Lower lobe of right lung (tissue), 2 donors: ENCODE data around the gene EGFL8. TPM values are rescaled to one million over a fixed set of nuclear protein-coding genes. Genes with fewer than 3 reads are reported as not detected.

Source experiments
- ATAC-seq, 2 donors: fragments of 200-7000 bp; cut with Tn5 transposase; one replicate each; pipeline ENCODE4 v1.9.1; 2020 to 2022; ENCODE audit warnings: mild to moderate bottlenecking in 2 of 2, moderate library complexity in 2 of 2
- DNase-seq: peaks from one replicate; pipeline ENCODE4 v3.0.0-alpha.2; 2020
- H3K27ac ChIP-seq: fragments of 200-600 bp; one replicate; pipeline ENCODE4 v1.8.0; 2022
- H3K27me3 ChIP-seq: fragments of 200-600 bp; one replicate; pipeline ENCODE4 v1.8.0; 2022; ENCODE audit warnings: low read depth
- H3K36me3 ChIP-seq: fragments of 200-600 bp; one replicate; pipeline ENCODE4 v1.8.0; 2022; ENCODE audit warnings: mild to moderate bottlenecking
- H3K4me1 ChIP-seq: fragments of 200-600 bp; one replicate; pipeline ENCODE4 v1.8.0; 2022
- H3K4me3 ChIP-seq: fragments of 200-600 bp; one replicate; pipeline ENCODE4 v1.8.0; 2022; ENCODE audit warnings: mild to moderate bottlenecking
- H3K9me3 ChIP-seq: fragments of 200-600 bp; one replicate; pipeline ENCODE4 v1.8.0; 2022
- CTCF ChIP-seq: fragments of 200-600 bp; IDR thresholded peaks from one replicate; pipeline ENCODE4 v1.8.0; 2022; ENCODE audit warnings: antibody characterized with exemption, mild to moderate bottlenecking
- intact Hi-C: fragments of 100-400 bp; cut with DNase I; formaldehyde crosslinking; loops from one replicate; pipeline ENCODE4 v1.11.0; 2022
- total RNA-seq: library from RNA; stranded (reverse); fragmentation: NEBNext Ultra II Directional; extraction: Animal tissue kit (Norgen Biotek cat#: 25700); gene quantifications from one replicate; pipeline ENCODE4 v1.2.1, GENCODE V29; 2021
- donor health status: DM: no; HTN: yes; CAD: no; lungs with severe emphysema.

Gene EGFL8
- total RNA-seq, 1 donor from 2014 or later, result 13.4 TPM

- TF ChIP-seq CTCF, result no peak
- peaks cover 65% of the 10 kb centered on the region for H3K4me1 ChIP-seq
- peak overlapping the region; percentile 91 for H3K27ac ChIP-seq
- H3K27me3 ChIP-seq, result no peaks in the 10 kb centered on the region
- peaks cover 27% of the 10 kb centered on the region for H3K36me3 ChIP-seq
- DNase-seq (no peak), ATAC-seq (no peak)
- no peaks in the 10 kb centered on the region for H3K9me3 ChIP-seq
- H3K4me3 ChIP-seq, result peak overlapping the region; percentile 76
- intact Hi-C loops, result no loop called here
Observed at GRCh38 chr6:32188381-32189068, 24.1 kb downstream of the EGFL8 start.

- ATAC-seq, result peak; percentile 0 to 2
- peaks cover 26% of the 10 kb centered on the region for H3K36me3 ChIP-seq
- no peak for TF ChIP-seq CTCF
- no peaks in the 10 kb centered on the region for H3K9me3 ChIP-seq
- no peaks in the 10 kb centered on the region for H3K27me3 ChIP-seq
- DNase-seq, result no peak
- intact Hi-C loops, result no loop called here
- peak overlapping the region; percentile 91 for H3K27ac ChIP-seq
- peaks cover 65% of the 10 kb centered on the region for H3K4me1 ChIP-seq
- peak overlapping the region; percentile 76 for H3K4me3 ChIP-seq
Observed at GRCh38 chr6:32189069-32189741, 24.8 kb downstream of the EGFL8 start.

GRCh38 chr6:32189742-32190053 is 25.3 kb downstream of the EGFL8 start:
- Histone ChIP-seq H3K4me3 (peak overlapping the region; percentile 76), H3K9me3 (no peaks in the 10 kb centered on the region), H3K27me3 (no peaks in the 10 kb centered on the region), H3K36me3 (peaks cover 26% of the 10 kb centered on the region), H3K27ac (peak overlapping the region; percentile 91), H3K4me1 (peaks cover 66% of the 10 kb centered on the region)
- intact Hi-C loops, result no loop called here
- DNase-seq (no peak), ATAC-seq (peak; percentile 1 to 7)
- no peak for TF ChIP-seq CTCF

GRCh38 chr6:32190054-32190851 is 25.9 kb downstream of the EGFL8 start, which contains the start of gene PBX2:
Gene PBX2 (minus strand): TSS chr6:32190202. CDS start chr6:32189915, 287 bp downstream.
- ATAC-seq (peak; percentile 81 to 84), DNase-seq (peak; percentile 91)
- Histone ChIP-seq H3K27me3 (no peaks in the 10 kb centered on the region), H3K36me3 (peaks cover 26% of the 10 kb centered on the region), H3K27ac (peak within 1 kb of the TSS; percentile 91), H3K4me1 (peaks cover 71% of the 10 kb centered on the region), H3K4me3 (peak within 1 kb of the TSS; percentile 76), H3K9me3 (no peaks in the 10 kb centered on the region)
- no peak for TF ChIP-seq CTCF
- intact Hi-C loops, result no loop called here

- peak overlapping the region; percentile 76 for H3K4me3 ChIP-seq
- DNase-seq (no peak), ATAC-seq (no peak)
- intact Hi-C loops, result no loop called here
- no peaks in the 10 kb centered on the region for H3K9me3 ChIP-seq
- peaks cover 24% of the 10 kb centered on the region for H3K36me3 ChIP-seq
- H3K27me3 ChIP-seq, result no peaks in the 10 kb centered on the region
- H3K27ac ChIP-seq, result peak overlapping the region; percentile 91
- H3K4me1 ChIP-seq, result peaks cover 72% of the 10 kb centered on the region
- no peak for TF ChIP-seq CTCF
Observed at GRCh38 chr6:32190911-32191677, 26.7 kb downstream of the EGFL8 start.
